K562 (cell line): ENCODE results near the gene ART1.

ENCODE experiments used
- CHD1 ChIP-seq: fragments of 200-600 bp; sonication (generic); IDR thresholded peaks from one replicate; pipeline ENCODE4 v1.6.1; 2012; ENCODE audit warnings: mild to moderate bottlenecking, moderate library complexity, low read length, inconsistent platforms
- HNRNPK ChIP-seq: fragments of 200-400 bp; formaldehyde crosslinking; IDR thresholded peaks from one replicate; pipeline ENCODE4 v1.6.1; 2018; ENCODE audit warnings: mild to moderate bottlenecking, low read depth, low read length; ENCODE audit not compliant: poor library complexity, severe bottlenecking
- IRF9 ChIP-seq: fragments of 450-650 bp; IDR thresholded peaks from 2 replicates; pipeline ENCODE4 v1.6.1; 2016; ENCODE audit warnings: missing biosample characterization, missing genetic modification characterization
- NCOA6 ChIP-seq: fragments of 450-650 bp; IDR thresholded peaks from 2 replicates; pipeline ENCODE4 v1.6.1; 2017; ENCODE audit warnings: mild to moderate bottlenecking
- PPARD ChIP-seq: fragments of 250-450 bp; sonication (Bioruptor Pico); IDR thresholded peaks from 2 replicates; pipeline ENCODE4 v1.8.0; 2022; ENCODE audit warnings: inconsistent platforms, mild to moderate bottlenecking, moderate library complexity
- PTBP1 ChIP-seq: fragments of 200-400 bp; formaldehyde crosslinking; IDR thresholded peaks from 2 replicates; pipeline ENCODE4 v1.6.1; 2017; ENCODE audit warnings: low read depth, low read length
- RBBP5 ChIP-seq: fragments of 200-600 bp; sonication (generic); IDR thresholded peaks from 2 replicates; pipeline ENCODE4 v1.6.1; 2012; ENCODE audit warnings: borderline replicate concordance, mild to moderate bottlenecking, low read length, control low read depth, inconsistent platforms; ENCODE audit not compliant: insufficient read depth, poor library complexity, severe bottlenecking
- TSHZ1 ChIP-seq: fragments of 250-450 bp; sonication (Bioruptor Pico); IDR thresholded peaks from 2 replicates; pipeline ENCODE4 v1.4.0; 2020; ENCODE audit warnings: mild to moderate bottlenecking, moderate library complexity
- U2AF2 ChIP-seq: fragments of 200-400 bp; formaldehyde crosslinking; optimal IDR thresholded peaks from 2 replicates; pipeline ENCODE3; 2017; ENCODE audit warnings: low read depth, mild to moderate bottlenecking, low read length
- ZBTB43 ChIP-seq: sonication (generic); formaldehyde crosslinking; IDR thresholded peaks from 2 replicates; pipeline ENCODE4 v1.8.0; 2023; ENCODE audit warnings: mild to moderate bottlenecking, missing genetic modification reagents
- ZNF175 ChIP-seq: fragments of 200-800 bp; sonication (Bioruptor generic); IDR thresholded peaks from 2 replicates; pipeline ENCODE4 v1.6.1; 2016; ENCODE audit warnings: low read depth, mild to moderate bottlenecking, missing genetic modification characterization, missing compliant biosample characterization
- ZNF644 ChIP-seq: fragments of 200-800 bp; sonication (Bioruptor generic); IDR thresholded peaks from 2 replicates; pipeline ENCODE4 v1.6.1; 2016; ENCODE audit warnings: low read depth, missing genetic modification characterization, missing compliant biosample characterization

- TF ChIP-seq ZBTB43 (no peak), TSHZ1 (CRISPR knock-in tag) (no peak), ZNF175 (no peak), CHD1 (no peak), ZNF644 (tag) (no peak), PTBP1 (no peak), NCOA6 (no peak), RBBP5 (no peak), U2AF2 (no peak), HNRNPK (no peak), IRF9 (tag) (no peak), PPARD (CRISPR knock-in tag) (no peak)
These were observed 41.0 kb downstream of the ART1 start for GRCh38 chr11:3685923-3686322.
